Medulla oblongata (tissue), 1 donor: ENCODE measurements around the gene FGF23.

Source experiments
- DNase-seq: peaks from one replicate; pipeline ENCODE4 v3.0.0-alpha.2; 2015; ENCODE audit errors: extremely low spot score

FGF23 gene

GRCh38 chr12:4383304-4383865, 3.9 kb upstream of the FGF23 start:
- no peak for DNase-seq

DNA sequence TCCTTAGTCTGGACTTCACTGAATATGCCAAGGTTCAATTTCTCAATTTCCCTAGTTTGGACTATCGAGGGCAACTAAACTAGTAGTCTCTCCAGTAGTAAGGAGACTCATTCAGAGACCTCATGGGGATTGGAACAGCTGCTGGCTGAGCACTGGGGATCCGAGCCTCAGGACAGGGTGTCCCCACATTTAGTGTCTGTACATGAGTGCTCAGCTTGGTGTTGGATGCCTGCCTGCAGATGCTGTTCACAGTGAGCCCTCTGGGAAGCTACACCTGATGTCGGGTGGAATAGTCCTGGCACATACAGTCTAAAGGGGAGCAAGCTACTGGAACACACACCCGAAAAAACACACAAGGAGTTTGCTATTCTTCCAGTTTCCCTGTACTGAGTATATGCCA, 820 bp upstream of the FGF23 start:
- DNase-seq = no peak

GRCh38 chr12:4378772-4379171, 740 bp downstream of the FGF23 start:
- DNase-seq = no peak

DNA sequence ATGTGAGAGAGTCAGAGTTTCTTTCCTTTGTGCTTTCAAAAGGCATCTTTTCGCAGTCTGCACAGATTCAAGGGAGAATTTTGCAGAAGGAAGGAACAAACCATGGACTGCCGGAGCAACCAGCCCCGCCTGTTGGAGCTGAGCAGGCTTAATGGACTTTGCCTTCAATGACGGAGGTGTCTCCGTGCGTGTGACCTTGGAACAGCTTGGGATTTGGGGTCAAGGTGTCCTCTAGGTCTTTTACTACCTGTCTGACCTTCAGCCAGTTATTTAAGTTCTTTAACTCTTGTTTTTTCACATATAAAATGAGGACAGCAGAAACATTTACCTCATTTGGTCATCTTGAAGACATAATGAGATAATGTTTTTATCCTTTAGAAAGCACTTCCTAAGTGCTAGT, 4.1 kb downstream of the FGF23 start:
- no peak for DNase-seq

DNA sequence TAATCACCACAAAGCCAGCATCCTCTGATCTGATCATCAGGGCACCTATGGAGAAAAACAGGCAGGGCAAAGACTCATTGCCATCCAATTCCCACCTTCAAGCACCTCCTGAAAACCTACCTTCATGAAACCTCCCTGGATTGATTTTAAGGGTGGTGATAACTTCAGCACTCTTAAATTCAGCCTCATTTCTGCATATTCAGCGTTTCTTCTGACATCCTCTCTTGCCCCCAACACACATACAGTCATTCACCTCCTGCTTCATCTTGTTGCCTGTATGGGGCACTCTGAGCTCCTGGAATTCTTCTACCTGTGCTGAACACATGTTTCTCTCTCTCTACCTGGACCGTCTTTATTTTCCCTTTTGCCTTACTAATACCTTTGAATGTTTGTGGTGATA, 6.9 kb downstream of the FGF23 start:
- DNase-seq = no peak

GRCh38 chr12:4370265-4370664, 9.2 kb downstream of the FGF23 start:
- DNase-seq = no peak

DNA sequence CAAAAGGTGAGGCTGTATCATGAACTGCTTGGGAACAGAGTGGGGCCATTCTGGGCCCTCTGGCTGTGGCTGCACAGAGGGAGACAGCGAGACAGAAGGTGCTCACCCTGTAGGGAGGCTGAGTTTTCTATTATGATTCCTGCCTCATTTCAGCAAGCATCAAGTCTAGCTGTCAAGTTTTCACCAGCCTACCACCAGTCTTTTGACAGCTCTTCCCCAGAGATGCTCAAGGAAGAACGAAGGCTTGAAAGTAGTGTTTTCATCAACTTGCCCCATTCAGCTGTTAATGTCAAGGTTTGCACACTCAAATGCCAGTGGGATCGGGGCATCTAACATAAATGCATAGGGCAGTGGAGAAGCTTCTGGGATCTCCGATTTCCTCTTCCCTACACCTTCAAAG, 10.0 kb downstream of the FGF23 start:
- no peak for DNase-seq

- no peak for DNase-seq
These were observed 13.4 kb downstream of the FGF23 start for GRCh38 chr12:4366090-4366489.

GRCh38 chr12:4356041-4356327, 23.5 kb downstream of the FGF23 start:
- no peak for DNase-seq

GRCh38 chr12:4355156-4356040, 24.1 kb downstream of the FGF23 start:
- no peak for DNase-seq

DNA sequence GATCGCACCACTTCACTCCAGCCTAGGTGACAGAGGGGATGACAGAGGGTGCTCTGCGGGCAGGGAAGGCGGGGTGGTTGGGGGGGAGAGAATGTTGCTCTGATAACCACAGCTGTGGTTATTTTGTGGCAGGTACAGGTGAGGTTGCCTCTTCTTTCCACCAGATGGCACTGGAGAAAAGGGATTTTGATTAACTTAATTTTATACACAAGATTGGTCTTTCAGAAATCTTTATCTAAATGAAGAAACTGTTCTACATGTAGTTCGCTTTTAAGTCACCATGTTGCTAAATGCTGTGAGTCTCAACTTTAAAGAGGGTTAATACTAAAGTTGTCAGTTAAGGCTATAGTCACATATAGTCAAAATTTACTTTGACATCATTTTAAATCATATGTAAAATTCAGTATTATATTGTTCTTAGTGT, 25.7 kb downstream of the FGF23 start:
- DNase-seq = no peak

GRCh38 chr12:4346931-4347330, 32.6 kb downstream of the FGF23 start:
- no peak for DNase-seq

- DNase-seq = no peak
These were observed 47.7 kb downstream of the FGF23 start for GRCh38 chr12:4331842-4332241.

- DNase-seq = no peak
These were observed 48.3 kb downstream of the FGF23 start for GRCh38 chr12:4331221-4331620.

- no peak for DNase-seq
These were observed 49.3 kb downstream of the FGF23 start for GRCh38 chr12:4330203-4330602.

DNA sequence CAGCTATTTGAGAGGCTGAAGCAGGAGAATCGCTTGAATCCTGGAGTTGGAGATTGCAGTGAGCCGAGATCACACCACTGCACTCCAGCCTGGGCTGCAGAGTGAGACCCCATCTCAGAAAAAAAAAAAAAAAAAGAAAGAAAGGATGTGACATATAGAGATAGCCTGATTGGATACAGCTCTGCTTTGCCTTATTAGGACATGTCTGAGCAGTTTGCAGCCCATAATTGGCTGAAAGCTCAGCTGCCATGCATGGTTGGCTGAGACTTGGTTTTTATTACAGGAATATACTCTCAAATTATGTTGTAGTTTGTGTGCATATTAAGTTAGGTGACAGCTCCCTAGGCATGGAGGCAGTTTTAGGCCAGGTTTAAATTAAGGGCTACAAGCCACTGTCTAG, 52.2 kb downstream of the FGF23 start:
- DNase-seq = no peak

- DNase-seq = no peak
These were observed 53.5 kb downstream of the FGF23 start for GRCh38 chr12:4325966-4326365.

GRCh38 chr12:4324366-4324765, 55.1 kb downstream of the FGF23 start:
- no peak for DNase-seq

DNA sequence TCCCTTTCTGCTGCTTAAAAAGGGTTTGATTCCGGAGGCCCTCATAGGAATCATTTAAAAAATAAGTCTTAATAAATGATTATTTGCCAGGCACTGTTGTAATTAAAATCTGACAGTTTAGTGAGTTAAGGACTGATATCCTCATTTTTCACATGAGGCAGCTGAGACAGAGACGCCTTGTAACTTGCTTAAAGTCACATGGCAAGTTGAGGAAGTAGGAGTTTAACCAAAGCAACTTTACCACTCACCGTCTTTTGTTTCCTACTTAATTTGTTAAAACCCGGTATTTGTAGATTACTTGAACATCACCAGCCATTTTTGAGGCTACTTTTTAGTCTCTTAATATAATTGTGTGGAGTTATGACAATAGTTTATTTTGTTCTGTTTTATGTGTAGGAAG, 56.1 kb downstream of the FGF23 start:
- peak; percentile 58 for DNase-seq

GRCh38 chr12:4322726-4323125, 56.8 kb downstream of the FGF23 start:
- DNase-seq = peak; percentile 13

GRCh38 chr12:4320853-4321701, 58.4 kb downstream of the FGF23 start, which contains the start of gene TIGAR:
TSS of gene TIGAR (plus strand) at chr12:4321213. CDS start at chr12:4321272, 59 bp downstream.
- DNase-seq = peak; percentile 98

- no peak for DNase-seq
These were observed 59.0 kb downstream of the FGF23 start for GRCh38 chr12:4320497-4320852.
